HG03103 (cell line): Measurements from ENCODE around the gene PC.
"Not testable (repeated sequence)": the region's sequence is repeated elsewhere in the genome, so short reads cannot be mapped to it uniquely, and the experiment has no call there.

Source experiments
- ATAC-seq: cut with Tn5 transposase; IDR thresholded peaks from one replicate; pipeline ENCODE4 v1.9.1; 2021; ENCODE audit warnings: low read depth; ENCODE audit not compliant: unreplicated experiment

PC gene

DNA sequence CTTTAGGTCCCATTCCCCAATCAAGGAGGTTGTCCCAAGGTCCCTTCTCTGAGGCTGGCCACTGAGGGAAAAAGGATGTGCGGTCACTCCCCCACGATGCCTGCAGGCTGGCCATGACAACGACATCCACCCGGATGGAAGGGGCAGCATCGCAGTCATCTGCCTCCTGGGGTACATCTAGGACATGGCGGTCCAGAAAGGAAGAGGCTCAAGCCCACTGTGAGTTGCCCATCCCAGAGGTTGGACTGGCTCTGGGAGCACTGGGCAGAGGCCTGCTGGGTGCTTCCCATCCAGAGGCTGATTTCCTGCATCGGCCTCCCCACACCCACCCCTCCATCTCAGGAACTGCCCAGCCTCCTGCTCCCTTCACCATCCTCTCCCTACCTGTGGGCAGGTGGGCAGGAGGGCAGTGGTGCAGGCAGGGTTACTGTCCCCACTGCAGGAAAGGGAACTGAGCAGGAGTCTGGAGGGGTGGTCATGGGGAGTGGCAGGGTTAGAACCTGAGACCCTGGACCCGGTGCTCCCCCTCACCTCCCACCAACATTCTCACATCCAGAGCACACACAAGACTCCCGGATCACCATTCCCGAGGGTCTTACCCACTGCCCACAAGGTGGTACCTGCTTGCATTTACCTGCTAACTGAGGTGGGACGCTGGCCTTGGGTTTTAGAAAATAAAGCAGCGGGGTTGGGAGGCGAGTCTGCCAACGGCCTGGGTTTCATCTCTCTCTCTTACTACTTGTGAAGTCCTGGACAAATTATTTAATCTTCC is 110.5 kb downstream of the PC start:
- ATAC-seq, result no peak

DNA sequence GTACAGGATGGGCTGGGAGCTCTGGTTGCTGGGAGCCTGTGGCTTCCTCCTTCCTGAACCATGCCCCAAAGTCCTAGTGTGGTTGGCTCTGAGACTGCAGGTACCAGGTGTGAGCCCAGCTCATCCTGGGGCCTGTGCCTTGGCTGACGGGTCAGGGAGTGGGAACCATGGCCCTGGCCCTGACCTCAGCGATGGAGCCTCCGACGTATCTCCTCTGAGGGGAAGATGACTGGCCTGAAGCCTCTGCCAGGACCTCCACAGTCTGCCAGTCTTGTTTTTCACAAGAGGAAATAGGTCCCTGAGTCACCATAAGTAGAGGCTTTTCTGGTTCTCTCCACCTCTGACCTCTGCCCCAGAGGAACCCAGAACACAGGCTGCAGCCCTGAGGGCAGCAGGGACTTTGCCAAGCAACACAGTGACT is 111.5 kb downstream of the PC start:
- ATAC-seq, result no peak

GRCh38 chr11:66845876-66846212 is 112.3 kb downstream of the PC start:
- no peak for ATAC-seq

DNA sequence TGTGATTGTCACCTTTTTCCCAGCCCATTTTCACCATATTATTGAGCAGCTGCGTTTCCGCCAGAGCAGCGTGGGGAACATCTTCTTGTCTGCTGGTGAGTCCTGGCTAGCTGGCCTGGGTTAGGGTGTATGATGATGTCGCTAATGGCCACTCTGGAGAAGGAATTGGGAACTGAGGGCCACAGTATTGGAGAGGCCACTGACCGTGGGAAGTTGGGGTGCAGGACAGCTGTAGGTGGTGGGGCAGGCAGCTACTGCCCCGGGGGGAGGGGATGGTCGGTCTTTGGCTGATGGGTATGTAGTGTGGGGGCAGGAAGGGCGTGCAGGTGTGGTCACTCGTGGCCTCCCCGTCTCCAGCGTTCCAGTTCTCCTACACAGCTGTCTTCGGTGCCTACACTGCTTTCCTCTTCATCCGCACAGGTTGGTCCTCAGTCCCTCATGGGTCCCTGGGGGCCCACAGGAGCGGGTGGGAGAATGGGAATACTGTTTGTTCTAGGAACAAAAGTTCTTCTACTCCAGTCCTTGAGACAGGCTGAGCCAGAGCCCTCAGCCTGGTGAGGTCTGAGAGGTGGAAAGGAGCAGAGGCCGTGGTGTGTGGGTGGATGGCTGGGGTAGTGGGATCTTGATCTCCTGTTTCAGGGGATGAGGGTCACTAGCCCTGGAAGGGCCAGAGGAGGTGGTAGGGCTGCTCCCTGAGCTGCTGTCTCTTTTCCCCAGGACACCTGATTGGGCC is 112.9 kb downstream of the PC start:
- ATAC-seq, result no peak

GRCh38 chr11:66844496-66845142 is 113.6 kb downstream of the PC start:
- no peak for ATAC-seq

DNA sequence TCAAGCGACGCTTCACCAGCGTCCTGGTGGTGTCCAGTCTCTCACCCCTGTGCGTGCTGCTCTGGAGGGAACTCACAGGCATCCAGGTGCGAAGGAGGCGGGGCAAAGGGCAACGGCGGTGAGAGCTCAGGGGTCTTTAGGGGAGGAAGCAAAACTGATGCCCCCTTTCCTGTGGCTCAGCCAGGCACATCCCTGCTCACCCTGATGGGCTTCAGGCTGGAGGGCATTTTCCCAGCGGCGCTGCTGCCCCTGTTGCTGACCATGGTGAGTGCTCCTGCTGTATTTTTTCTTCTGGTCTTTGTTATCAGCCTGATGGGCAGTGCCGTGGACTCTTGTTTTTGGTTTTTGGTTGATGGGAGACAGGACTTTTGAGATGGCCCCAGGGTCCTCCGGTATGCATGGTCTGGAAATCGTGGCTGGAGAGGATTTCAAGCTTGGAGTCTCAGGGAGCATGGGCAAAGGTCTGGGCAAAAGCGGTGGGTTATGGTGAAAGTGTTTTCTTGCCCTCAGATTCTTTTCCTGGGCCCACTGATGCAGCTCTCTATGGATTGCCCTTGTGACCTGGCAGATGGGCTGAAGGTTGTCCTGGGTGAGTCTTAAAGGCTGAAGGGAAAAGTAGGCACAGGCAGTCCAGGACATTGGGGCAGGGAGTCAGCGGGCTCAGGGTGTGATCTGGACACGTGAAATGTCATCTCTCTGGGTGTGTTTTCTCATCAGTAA is 114.2 kb downstream of the PC start:
- ATAC-seq, result no peak

DNA sequence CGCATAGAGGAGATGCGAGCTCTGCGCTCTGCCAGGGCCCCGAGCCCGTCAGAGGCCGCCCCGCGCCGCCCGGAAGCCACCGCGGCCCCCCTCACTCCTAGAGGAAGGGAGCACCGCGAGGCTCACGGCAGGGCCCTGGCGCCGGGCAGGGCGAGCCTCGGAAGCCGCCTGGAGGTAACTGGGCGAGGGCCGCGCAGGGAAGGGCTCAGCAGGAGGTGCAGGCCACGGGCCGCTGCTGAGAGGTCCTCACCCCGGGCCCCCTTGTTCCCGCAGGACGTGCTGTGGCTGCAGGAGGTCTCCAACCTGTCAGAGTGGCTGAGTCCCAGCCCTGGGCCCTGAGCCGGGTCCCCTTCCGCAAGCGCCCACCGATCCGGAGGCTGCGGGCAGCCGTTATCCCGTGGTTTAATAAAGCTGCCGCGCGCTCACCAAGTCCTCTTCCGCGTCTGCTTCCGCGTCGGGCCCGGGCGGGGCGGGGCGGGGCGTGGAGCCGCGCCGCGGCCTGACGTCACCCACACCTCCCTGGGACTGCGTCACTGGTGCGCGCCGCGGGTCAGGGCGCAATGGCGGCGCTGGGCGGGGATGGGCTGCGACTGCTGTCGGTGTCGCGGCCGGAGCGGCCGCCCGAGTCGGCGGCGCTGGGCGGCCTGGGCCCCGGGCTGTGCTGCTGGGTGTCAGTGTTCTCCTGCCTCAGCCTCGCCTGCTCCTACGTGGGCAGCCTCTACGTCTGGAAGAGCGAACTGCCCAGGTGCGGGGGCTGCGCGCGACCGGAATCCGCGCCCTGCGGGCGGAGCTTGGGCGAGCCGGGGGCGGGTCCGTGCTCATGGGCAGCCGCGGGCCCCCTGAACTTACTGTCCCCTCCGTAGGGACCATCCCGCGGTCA is 115.0 kb downstream of the PC start, which contains the start of gene RCE1:
TSS of gene RCE1 (plus strand) at position 546 of the 880 bp plus-strand sequence. CDS start at position 561, 15 bp downstream.
- peak; percentile 61 for ATAC-seq

DNA sequence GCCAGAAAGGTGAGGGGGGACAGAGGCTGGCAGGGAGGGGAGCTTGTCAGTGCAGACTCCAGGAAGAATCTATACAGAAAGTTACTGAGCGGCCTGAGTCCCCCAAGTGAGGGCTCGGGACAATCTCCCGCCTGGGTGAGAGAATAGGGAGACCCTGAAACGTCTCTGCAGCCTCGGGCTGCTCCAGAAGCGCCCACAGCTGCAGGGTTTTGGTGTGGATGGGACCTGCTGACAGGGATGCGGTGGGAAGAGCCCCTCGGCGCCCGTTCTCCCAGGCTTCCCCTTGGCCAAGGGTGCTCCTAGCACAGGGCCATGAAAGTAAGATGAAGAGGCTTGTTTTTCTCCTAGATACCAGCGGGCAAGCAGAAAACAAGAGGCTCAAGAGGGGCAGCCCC is 115.7 kb downstream of the PC start:
- no peak for ATAC-seq

DNA sequence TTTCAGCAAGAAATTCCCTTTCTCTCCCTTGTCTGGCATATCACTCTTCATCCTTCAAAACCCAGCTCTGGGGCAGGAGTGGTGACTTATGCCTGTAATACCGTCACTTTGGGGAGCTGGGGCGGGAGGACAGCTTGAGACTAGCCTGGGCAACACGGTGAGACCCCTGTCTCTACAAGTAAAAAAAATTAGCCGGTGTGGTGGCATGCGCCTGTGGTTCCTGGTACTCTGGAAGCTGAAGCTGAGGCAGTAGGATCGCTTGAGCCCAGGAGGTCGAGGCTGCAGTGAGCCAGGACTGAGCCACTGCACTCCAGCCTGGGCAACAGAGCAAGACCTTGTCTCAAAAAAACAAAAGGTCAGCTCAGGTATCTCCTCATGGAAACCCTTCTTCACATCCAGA is 116.3 kb downstream of the PC start:
- no peak for ATAC-seq

DNA sequence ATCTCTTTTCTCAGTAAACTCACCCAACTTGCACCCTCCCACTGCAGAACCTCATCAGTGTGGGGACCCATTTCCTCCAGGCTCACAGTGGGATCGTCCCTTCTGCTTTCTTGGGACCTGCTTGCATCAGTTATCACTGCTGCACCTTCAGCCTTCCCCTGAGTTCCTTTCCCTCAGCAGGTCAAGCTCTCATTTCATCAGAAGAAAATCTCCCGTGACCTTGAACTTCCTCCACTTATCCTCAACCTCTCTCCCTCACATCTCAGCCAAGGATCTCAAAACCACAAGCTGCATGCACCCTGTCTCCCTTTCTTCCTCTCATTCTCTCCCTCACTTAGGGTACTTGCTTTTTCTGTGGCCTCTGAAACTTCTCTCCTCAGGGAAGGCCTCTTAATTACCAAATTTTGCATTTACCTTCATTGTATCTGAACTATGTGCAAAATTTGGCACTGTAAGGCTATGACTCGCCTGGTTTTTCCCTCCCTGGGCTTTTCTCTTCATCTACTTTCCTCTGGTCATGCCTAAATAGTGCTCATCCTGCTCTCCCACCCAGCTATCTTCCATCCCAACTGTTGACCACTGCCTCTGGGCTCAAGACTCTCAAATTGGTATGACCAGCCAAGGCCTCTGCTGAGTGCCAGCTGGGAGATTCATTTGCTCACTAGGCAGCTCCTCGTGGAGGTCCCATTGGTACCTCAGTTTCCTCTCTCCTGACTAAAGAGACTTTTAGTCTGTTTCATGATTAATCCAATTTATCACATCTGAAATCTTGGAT is 117.7 kb downstream of the PC start:
- no peak for ATAC-seq

- no peak for ATAC-seq
Observed at GRCh38 chr11:66835768-66836405, 122.3 kb downstream of the PC start.

GRCh38 chr11:66834943-66835342 is 123.2 kb downstream of the PC start:
- no peak for ATAC-seq

- no peak for ATAC-seq
Observed at GRCh38 chr11:66834539-66834845, 123.7 kb downstream of the PC start.

- ATAC-seq, result not testable (repeated sequence)
Observed at GRCh38 chr11:66824573-66824972, 133.6 kb downstream of the PC start.

GRCh38 chr11:66823700-66824099 is 134.5 kb downstream of the PC start:
- no peak for ATAC-seq

DNA sequence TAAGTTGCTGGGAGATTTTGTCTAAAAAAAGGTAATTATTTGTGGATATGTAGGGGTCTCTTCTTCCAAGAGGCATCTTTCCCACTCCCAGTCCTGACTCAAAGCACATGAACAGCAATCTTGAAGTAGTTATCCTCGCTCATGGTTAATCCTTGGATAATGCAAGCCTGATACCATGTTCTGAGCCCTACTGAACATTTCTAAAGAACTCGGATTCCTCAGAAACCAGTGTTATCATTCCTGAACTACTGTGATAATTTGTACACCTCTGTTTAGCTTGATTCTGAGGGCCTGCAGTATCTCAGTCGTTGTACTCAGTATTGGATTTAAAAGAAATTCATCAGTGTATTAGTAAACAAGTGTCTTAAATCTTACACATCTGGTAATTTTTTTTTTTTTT is 137.3 kb downstream of the PC start:
- ATAC-seq, result no peak

DNA sequence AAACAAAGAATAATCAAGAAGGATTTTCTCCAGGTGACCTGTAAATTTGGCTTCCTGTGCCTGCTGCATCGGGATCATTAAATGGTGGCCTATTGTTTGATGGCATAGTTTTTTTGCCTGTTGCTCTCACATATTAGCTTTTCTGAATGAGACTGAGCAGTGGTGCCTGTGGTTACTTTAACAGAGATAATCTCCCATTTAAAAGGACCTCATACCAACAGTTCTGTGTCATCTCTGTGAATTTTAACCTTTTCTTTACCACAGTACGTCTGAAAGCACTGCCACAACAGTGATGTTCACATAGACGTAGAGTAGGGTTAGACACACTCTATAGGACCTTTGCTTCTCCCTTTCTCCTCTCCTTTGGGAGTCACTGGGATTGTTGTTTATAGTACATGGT is 137.8 kb downstream of the PC start:
- no peak for ATAC-seq

- no peak for ATAC-seq
Observed at GRCh38 chr11:66818231-66818955, 139.8 kb downstream of the PC start.
